Transverse colon (tissue), 4 donors: ENCODE results near the gene APOD. TPM values are rescaled to one million over a fixed set of nuclear protein-coding genes. Genes with fewer than 3 reads are reported as not detected.
"Not testable (repeated sequence)": the region's sequence is repeated elsewhere in the genome, so short reads cannot be mapped to it uniquely, and the experiment has no call there.

Experiments used
- DNase-seq: peaks from one replicate; pipeline ENCODE4 v3.0.0-alpha.2; 2019
- H3K27ac ChIP-seq, 4 donors: fragments of 200-600 bp; sonication (generic); 2 replicates each; pipeline ENCODE4 v1.5.1; 2016 to 2018; ENCODE audit warnings: inconsistent platforms in 4 of 4
- H3K27me3 ChIP-seq: fragments of 200-600 bp; sonication (generic); 2 replicates; pipeline ENCODE4 v1.5.1; 2017; ENCODE audit warnings: inconsistent platforms
- H3K36me3 ChIP-seq, 4 donors: fragments of 200-600 bp; sonication (generic); 2 replicates each; pipeline ENCODE4 v1.5.1; 2017 to 2019; ENCODE audit warnings: inconsistent platforms in 4 of 4
- H3K4me1 ChIP-seq, 4 donors: fragments of 200-600 bp; sonication (generic); 2 replicates each; pipeline ENCODE4 v1.5.1; 2017 to 2020; ENCODE audit warnings: inconsistent platforms in 4 of 4
- H3K4me3 ChIP-seq, 4 donors: fragments of 200-600 bp; sonication (generic); 1 replicate in 1 of 4; 2 replicates in 3 of 4; pipeline versions ENCODE4 v1.5.1 to v1.6.1; 2017 to 2019; ENCODE audit warnings: inconsistent platforms in 4 of 4
- H3K9me3 ChIP-seq, 2 donors: fragments of 200-600 bp; sonication (generic); 2 replicates each; pipeline ENCODE4 v1.5.1; 2017 to 2019; ENCODE audit warnings: inconsistent platforms in 2 of 2
- EP300 ChIP-seq: sonication (generic); formaldehyde crosslinking; IDR thresholded peaks from one replicate; pipeline ENCODE4 v1.6.1; 2017; ENCODE audit warnings: antibody characterized with exemption, low read depth
- POLR2A ChIP-seq: fragments of 450-650 bp; IDR thresholded peaks from one replicate; pipeline ENCODE4 v1.6.1; 2016; ENCODE audit warnings: antibody characterized with exemption, mild to moderate bottlenecking, moderate library complexity
- POLR2AphosphoS5 ChIP-seq, 3 donors: sonication (generic); formaldehyde crosslinking; IDR thresholded peaks; one replicate each; pipeline ENCODE4 v1.6.1; 2016; ENCODE audit warnings: antibody characterized with exemption in 3 of 3
- WGBS, 2 donors: methylation state at CpG; one replicate each; pipeline ENCODE4 v1.1.5; 2018; ENCODE audit warnings: low coverage in 1 of 2; 5-methylcytosine and 5-hydroxymethylcytosine counted together
- in situ Hi-C, 4 donors: fragments of 200-750 bp; cut with MboI; loops; one replicate each; pipeline versions ENCODE4 v1.15.0 to v1.15.1; 2017; ENCODE audit warnings: low sequenced_read_pairs in 3 of 4, low pct_ligation_motif_present in 1 of 4, low pct_unique_long_range_greater_than_20kb in 1 of 4
- intact Hi-C: fragments of 100-400 bp; cut with DNase I; formaldehyde crosslinking; loops from one replicate; pipeline ENCODE4 v1.15.1; 2023; ENCODE audit warnings: low total_unique reads
- total RNA-seq, 4 donors: library from RNA; depleted of rRNA; stranded (reverse); fragments of >200 nt; gene quantifications; one replicate each; pipeline ENCODE4 v1.1.0, GENCODE V29; 2016
- TF ChIP-seq, protein P1 (sequence below), 5 experiments: fragments of 200-600 bp in 3 of 5; fragments of 450-650 bp in 2 of 5; sonication (generic) in 3 of 5; IDR thresholded peaks; 1 replicate in 2 of 5; 2 replicates in 3 of 5; pipeline ENCODE4 v1.5.1; 2016 to 2017; ENCODE audit warnings: antibody characterized with exemption in 5 of 5, inconsistent platforms in 3 of 5, mild to moderate bottlenecking in 2 of 5, moderate library complexity in 1 of 5

The APOD gene
- total RNA-seq, 4 donors from 2014 or later = 3.4 to 118 (median 46.1) TPM

DNA sequence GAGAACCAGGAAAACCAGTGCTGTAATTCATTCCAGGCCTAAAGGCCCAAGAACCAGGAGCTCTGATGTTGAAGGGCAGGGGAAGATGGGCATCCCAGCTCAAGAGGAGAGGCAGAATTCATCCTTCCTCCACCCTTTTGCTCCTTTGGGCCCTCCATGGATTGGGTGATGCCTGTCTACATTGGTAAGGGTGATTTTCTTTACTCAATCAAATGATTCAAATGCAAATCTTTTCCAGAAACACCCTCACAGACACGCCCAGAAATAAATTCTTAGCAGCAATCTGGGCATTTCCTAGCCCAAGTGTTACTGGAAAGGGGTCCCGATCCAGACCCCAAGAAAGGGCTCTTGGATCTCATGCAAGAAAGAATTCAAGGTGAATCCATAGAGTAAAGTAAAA lies 17.6 kb upstream of the APOD start:
- Histone ChIP-seq H3K36me3 (no peaks in the 10 kb centered on the region), H3K27ac (no peak overlapping the region), H3K4me1 (no peaks in the 10 kb centered on the region), H3K9me3 (peaks cover 0 to under 1% of the 10 kb centered on the region in 2 donors), H3K4me3 (no peak overlapping the region), H3K27me3 (no peaks in the 10 kb centered on the region)
- intact Hi-C loops (no loop called here), in situ Hi-C loops (loop anchor here in 1 of 4 donors (25.0 kb wide), 1 partner anchor 136 kb away; no protein-coding TSS in a partner anchor)
- TF ChIP-seq POLR2A (no peak), EP300 (no peak), POLR2AphosphoS5 (IDR thresholded peaks at IDR 0.05) (no peak)
- TF ChIP-seq, protein P1, sequence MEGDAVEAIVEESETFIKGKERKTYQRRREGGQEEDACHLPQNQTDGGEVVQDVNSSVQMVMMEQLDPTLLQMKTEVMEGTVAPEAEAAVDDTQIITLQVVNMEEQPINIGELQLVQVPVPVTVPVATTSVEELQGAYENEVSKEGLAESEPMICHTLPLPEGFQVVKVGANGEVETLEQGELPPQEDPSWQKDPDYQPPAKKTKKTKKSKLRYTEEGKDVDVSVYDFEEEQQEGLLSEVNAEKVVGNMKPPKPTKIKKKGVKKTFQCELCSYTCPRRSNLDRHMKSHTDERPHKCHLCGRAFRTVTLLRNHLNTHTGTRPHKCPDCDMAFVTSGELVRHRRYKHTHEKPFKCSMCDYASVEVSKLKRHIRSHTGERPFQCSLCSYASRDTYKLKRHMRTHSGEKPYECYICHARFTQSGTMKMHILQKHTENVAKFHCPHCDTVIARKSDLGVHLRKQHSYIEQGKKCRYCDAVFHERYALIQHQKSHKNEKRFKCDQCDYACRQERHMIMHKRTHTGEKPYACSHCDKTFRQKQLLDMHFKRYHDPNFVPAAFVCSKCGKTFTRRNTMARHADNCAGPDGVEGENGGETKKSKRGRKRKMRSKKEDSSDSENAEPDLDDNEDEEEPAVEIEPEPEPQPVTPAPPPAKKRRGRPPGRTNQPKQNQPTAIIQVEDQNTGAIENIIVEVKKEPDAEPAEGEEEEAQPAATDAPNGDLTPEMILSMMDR (IDR thresholded peaks at IDR 0.05) = no peak
- 95 to 100% methylated on average over 2 of the region's 2 CpGs for WGBS, 2 donors
- no peak for DNase-seq

DNA sequence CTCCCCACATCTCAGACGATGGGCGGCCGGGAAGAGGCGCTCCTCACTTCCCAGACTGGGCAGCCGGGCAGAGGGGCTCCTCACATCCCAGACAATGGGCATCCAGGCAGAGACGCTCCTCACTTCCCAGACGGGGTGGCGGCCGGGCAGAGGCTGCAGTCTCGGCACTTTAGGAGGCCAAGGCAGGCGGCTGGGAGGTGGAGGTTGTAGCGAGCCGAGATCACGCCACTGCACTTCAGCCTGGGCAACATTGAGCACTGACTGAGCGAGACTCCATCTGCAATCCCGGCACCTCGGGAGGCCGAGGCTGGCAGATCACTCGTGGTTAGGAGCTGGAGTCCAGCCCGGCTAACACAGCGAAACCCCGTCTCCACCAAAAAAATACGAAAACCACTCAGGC lies 16.2 kb upstream of the APOD start:
- H3K27me3 ChIP-seq, H3K4me1 ChIP-seq, H3K4me3 ChIP-seq, H3K36me3 ChIP-seq, intact Hi-C loops, H3K27ac ChIP-seq, DNase-seq, H3K9me3 ChIP-seq: not testable (repeated sequence)
- 80 to 95% methylated on average over 1 to 8 of the region's 23 CpGs for WGBS, 2 donors
- in situ Hi-C loops = loop anchor here in 1 of 4 donors (25.0 kb wide), 1 partner anchor 137 kb away; no protein-coding TSS in a partner anchor

DNA sequence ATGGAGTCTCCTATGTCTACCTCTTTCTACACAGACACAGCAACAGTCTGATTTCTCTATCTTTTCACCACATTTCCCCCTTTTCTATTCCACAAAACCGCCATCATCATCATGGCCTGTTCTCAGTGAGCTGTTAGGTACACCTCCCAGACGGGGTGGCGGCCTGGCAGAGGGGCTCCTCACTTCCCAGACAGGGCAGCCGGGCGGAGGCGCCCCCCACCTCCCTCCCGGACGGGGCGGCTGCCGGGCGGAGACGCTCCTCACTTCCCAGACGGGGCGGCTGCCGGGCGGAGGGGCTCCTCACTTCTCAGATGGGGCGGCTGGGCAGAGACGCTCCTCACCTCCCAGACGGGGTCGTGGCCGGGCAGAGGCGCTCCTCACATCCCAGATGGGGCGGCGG lies 15.8 kb upstream of the APOD start:
- H3K36me3 ChIP-seq, H3K27me3 ChIP-seq, H3K9me3 ChIP-seq, H3K4me1 ChIP-seq, H3K27ac ChIP-seq, intact Hi-C loops, H3K4me3 ChIP-seq, in situ Hi-C loops, DNase-seq: not testable (repeated sequence)
- 91 to 100% methylated on average over 1 to 21 of the region's 24 CpGs for WGBS, 2 donors

DNA sequence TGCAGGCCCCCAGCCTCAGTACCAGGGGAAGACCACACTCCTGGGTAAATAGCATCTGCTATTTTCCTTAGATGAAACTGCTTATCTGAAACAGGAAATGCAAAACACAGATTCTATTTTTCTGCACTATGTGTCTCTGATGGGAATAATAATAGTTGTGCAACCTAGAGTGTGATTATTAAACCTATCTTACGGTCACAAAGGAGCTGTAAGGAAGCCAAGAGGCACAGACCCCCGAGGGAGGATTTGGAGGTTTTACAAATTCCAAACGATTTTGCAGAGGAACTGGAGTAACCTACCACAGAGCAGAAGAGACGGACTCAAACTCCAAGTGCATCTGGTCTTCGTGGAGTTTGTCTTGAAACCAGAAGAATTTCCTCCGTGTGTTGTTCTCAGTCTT lies 14.1 kb upstream of the APOD start:
- Histone ChIP-seq H3K4me3 (no peak overlapping the region), H3K27me3 (no peaks in the 10 kb centered on the region), H3K27ac (no peak overlapping the region), H3K4me1 (no peaks in the 10 kb centered on the region), H3K36me3 (no peaks in the 10 kb centered on the region), H3K9me3 (no peaks in the 10 kb centered on the region)
- intact Hi-C loops = no loop called here
- in situ Hi-C loops = no loop called here
- TF ChIP-seq, protein P1 (IDR thresholded peaks at IDR 0.05) = no peak
- TF ChIP-seq EP300 (no peak), POLR2A (no peak), POLR2AphosphoS5 (IDR thresholded peaks at IDR 0.05) (no peak)
- WGBS, 2 donors = 72 to 84% methylated on average over 6 of the region's 6 CpGs
- DNase-seq = no peak

DNA sequence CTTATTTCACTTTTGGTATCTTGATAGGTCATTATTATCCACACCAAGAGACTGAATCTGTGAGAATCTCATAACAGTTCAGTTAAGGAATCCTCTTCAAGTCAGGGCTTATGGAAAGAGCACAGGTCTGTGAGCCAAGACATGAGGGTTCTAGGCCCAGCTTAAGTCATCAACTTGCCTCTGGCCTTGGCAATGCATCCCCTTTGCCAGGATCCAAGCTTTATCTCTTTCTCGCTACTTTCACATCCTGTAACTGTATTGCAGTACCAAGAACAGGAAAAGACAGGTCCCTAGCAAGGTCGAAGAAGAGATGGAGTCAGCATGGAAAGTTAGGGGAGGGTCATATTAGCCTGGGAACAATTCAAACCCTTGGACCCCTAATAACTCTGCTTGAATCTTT lies 13.5 kb upstream of the APOD start:
- Histone ChIP-seq H3K36me3 (no peaks in the 10 kb centered on the region), H3K9me3 (no peaks in the 10 kb centered on the region), H3K27ac (no peak overlapping the region), H3K4me3 (no peak overlapping the region), H3K4me1 (no peaks in the 10 kb centered on the region), H3K27me3 (no peaks in the 10 kb centered on the region)
- in situ Hi-C loops = no loop called here
- 75% methylated on average over 2 of the region's 2 CpGs; no CpG with 5 or more reads in 1 of the 2 donors for WGBS, 2 donors
- TF ChIP-seq POLR2AphosphoS5 (IDR thresholded peaks at IDR 0.05) (no peak), POLR2A (no peak), EP300 (no peak)
- TF ChIP-seq, protein P1 (IDR thresholded peaks at IDR 0.05) = no peak
- intact Hi-C loops = no loop called here
- DNase-seq = no peak
